NOMO-1 treated with DMSO at 0.1 percent for 48 hours (cell line): ENCODE results near the gene FALEC.
"Not testable (repeated sequence)": the region's sequence is repeated elsewhere in the genome, so short reads cannot be mapped to it uniquely, and the experiment has no call there.

Source experiments
- DNase-seq: peaks from one replicate; lab custom pipeline; 2025; ENCODE audit not compliant: unreplicated experiment; lab: John Stamatoyannopoulos, UW

The FALEC gene

DNA sequence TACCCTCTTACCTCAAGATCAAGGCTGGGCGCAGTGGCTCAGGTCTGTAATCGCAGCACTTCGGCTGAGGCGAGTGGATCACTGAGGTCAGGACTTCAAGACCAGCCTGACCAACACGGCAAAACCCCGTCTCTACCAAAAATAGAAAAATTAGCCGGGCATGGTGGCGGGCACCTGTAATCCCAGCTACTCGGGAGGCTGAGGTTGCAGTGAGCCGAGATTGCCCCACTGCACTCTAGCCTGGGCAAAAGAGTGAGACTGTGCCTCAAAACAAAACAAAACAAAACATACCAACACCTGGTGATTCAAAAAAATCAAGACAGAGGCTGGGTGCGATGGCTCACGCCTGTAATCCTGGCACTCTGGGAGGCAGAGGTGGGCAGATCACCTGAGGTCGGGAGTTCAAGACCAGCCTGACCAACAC, 58.1 kb downstream of the FALEC start:
- not testable (repeated sequence) for DNase-seq

DNA sequence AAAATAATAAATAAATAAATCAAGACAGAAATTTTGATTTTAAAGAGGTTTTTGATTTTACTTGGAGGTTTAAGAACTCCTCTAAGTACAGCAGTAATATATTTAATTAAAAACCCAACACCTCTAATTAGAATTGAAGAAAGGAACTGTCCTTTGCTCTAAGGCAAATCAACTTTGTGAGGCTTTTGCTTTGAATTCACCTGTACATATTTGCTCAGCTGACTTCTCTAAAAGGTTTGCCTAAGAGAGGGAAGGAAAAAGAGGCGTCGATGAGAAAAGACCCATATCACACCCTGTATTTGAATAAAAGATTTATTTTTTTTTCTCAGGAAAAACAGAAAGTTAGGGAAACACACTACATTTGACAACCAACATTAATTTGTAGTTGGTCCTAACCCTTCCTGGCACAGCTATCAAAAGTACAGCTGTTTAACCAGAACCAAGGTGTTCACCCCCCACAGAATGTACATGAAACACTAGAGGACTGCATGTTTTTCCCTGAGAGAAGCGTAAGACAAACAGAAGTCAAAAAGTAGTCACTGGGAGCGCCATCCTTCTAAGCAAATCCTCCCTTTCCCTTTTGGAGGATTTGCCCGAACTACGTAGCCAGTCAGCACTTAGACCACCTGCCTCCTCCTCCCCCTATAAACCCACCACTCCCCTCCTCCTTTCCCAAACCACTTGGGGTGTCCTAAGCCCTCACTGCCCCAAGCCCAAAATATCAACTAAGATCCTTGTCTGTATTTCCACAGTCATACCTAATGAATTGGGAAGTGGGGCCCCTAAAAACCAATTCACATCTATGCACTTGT, 58.9 kb downstream of the FALEC start:
- no peak for DNase-seq

- no peak for DNase-seq
Measured at GRCh38 chr1:150575072-150575489, 59.5 kb downstream of the FALEC start.

GRCh38 chr1:150575518-150576366, 60.2 kb downstream of the FALEC start:
- DNase-seq = peak; percentile 24

DNA sequence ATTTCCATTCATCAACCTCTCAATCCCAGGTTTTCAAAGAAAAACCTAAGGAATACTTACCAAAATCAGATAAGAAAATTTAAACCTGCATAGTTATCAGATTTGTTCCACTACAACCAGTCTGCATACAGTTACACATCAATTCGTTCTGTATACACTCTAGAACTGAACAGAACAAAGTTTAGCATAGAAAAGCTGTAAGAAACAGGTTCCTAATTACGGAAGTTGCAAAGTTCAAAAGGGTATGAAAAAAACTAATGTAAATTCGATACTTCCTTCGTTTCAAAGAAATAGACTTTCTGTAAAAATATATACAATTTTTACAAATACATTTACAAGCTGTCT, 60.8 kb downstream of the FALEC start:
- DNase-seq = peak; percentile 22

- DNase-seq = no peak
Measured at GRCh38 chr1:150576794-150577556, 61.4 kb downstream of the FALEC start.

DNA sequence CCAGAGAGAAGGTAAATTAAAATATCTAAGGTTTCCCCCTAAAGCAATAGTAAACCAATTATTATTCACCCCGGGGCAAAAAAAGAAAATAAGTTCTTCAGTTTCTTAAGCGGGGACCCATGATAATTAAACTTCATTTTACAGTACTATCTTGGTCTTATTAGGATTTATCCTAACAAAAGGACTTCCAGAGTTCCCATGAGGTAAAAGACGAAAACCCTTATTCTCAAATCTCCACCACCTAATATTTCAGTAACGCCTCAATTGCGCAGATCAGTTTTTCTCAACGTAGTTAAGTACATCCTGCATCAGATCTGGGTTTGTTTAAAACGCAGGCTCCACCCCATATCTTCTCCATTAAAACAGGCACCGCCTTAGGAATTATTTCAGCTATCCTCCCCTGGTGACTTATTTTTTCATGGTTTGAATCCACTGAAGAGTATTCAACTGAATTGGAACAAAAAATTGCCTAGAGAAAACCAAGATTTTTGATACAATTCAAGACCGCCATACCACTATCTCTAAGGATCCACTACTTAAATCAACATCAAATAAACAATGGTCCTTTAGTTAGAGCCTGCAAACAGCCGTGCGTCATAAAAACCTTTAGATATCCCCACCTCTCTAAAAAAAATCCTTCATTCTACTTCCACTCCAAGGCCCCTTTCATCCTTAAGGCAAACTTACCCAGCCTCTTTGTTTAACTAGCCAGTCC, 62.2 kb downstream of the FALEC start:
- DNase-seq = peak; percentile 21

- peak; percentile 36 for DNase-seq
Measured at GRCh38 chr1:150578272-150579109, 62.9 kb downstream of the FALEC start.

DNA sequence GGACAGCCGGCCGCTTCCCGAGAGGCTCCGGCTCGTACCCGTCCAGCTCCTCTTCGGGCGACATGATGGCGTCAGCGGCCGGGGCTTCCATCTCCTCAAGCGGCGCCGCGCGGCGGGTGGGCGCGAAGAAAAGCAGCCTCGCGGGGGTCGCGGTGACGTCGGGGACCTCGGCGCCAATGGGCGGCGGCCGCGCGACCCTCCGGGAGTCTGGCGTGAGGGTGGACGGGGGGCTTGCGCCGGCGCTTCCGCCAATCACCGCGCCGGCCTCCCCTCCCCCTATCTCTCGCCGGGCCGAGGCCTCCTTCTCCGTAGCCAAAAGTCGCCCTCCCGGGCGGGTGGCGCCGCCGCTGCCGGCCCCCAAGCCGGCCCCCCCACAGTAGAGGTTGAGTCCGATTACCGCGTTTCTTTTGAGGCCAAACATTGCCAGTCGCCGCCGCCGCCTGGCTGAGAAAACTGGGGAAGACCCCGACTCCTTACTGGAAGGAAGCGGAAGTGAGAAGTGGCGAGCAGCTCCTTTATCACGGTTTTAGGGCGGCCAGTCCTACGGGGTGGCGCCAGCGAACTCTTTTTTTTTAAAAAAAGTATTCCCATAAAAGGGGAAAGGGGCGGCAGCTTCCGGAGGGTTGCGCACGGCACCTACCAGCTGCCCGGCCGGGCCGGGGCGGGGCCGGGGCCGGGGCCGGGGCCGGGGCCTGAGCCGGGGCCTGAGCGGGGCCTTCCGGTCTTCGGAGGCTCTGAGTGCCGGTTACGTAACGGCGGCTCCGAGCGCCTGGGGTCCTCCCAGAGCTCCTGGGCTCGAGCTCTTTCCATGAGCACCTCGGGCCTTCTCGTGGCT, 63.8 kb downstream of the FALEC start, which contains the start of gene MCL1:
TSS of gene MCL1 (minus strand) at position 501 of the 835 bp plus-strand sequence. CDS start at position 421, 80 bp downstream.
- DNase-seq = peak; percentile 97

- DNase-seq = no peak
Measured at GRCh38 chr1:150579945-150580642, 64.5 kb downstream of the FALEC start.

GRCh38 chr1:150580966-150581365, 65.4 kb downstream of the FALEC start:
- DNase-seq = not testable (repeated sequence)

GRCh38 chr1:150581437-150581836, 65.9 kb downstream of the FALEC start:
- DNase-seq = not testable (repeated sequence)

DNA sequence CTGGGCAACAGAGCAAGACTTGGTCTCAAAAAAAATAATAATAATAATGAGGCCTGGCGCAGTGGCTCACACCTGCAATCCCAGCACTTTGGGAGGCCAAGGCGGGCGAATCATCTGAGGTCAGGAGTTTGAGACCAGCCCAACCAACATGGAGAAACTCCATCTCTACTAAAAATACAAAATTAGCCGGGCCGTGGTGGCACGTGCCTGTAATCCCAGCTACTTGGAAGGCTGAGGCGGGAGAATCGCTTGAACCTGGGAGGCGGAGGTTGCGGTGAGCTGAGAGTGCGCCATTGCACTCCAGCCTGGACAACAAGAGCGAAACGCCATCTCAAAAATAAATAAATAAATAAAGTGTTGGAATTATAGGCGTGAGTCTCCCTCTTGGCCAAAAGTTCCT, 66.4 kb downstream of the FALEC start:
- DNase-seq = not testable (repeated sequence)

- no peak for DNase-seq
Measured at GRCh38 chr1:150582371-150582770, 66.8 kb downstream of the FALEC start.
